HEK293 (cell line): ENCODE data around the gene GSTT2B.
"Not testable (repeated sequence)": the region's sequence is repeated elsewhere in the genome, so short reads cannot be mapped to it uniquely, and the experiment has no call there.

Source experiments
- BCL11A ChIP-seq: fragments of 450-650 bp; formaldehyde crosslinking; IDR thresholded peaks from 2 replicates; pipeline ENCODE4 v1.5.1; 2016; ENCODE audit warnings: low read depth, missing biosample characterization, missing genetic modification characterization
- CTCF ChIP-seq: fragments of 450-650 bp; formaldehyde crosslinking; IDR thresholded peaks from 2 replicates; pipeline ENCODE4 v1.5.1; 2016; ENCODE audit warnings: missing biosample characterization, missing genetic modification characterization
- TRIM28 ChIP-seq: IDR thresholded peaks from 2 replicates; pipeline ENCODE4 v1.6.1; 2011; ENCODE audit warnings: low read length, control low read depth, borderline replicate concordance
- YY1 ChIP-seq: fragments of 450-650 bp; formaldehyde crosslinking; IDR thresholded peaks from 2 replicates; pipeline ENCODE4 v1.5.1; 2018; ENCODE audit warnings: missing biosample characterization, missing genetic modification characterization
- ZBTB11 ChIP-seq: fragments of 450-650 bp; formaldehyde crosslinking; conservative IDR thresholded peaks from 2 replicates; pipeline ENCODE4 v1.5.1; 2016; ENCODE audit warnings: low read depth, missing biosample characterization, missing genetic modification characterization
- ZBTB49 ChIP-seq: fragments of 450-650 bp; formaldehyde crosslinking; IDR thresholded peaks from 2 replicates; pipeline ENCODE4 v1.5.1; 2016; ENCODE audit warnings: missing biosample characterization, missing genetic modification characterization, low read depth
- ZBTB7A ChIP-seq: fragments of 450-650 bp; formaldehyde crosslinking; IDR thresholded peaks from 2 replicates; pipeline ENCODE4 v1.5.1; 2016; ENCODE audit warnings: low read depth, missing biosample characterization, missing genetic modification characterization
- ZNF223 ChIP-seq: fragments of 450-650 bp; formaldehyde crosslinking; IDR thresholded peaks from 2 replicates; pipeline ENCODE4 v1.5.1; 2016; ENCODE audit warnings: missing biosample characterization, missing genetic modification characterization
- ZNF274 ChIP-seq, 2 experiments: fragments of 200-500 bp in 1 of 2; fragments of 450-650 bp in 1 of 2; sonication (Bioruptor generic) in 1 of 2; formaldehyde crosslinking in 1 of 2; IDR thresholded peaks; 2 replicates each; pipeline versions ENCODE4 v1.5.1 to v1.6.1; 2014 to 2016; ENCODE audit warnings: borderline replicate concordance in 1 of 2, inconsistent platforms in 1 of 2, low read length in 1 of 2, missing biosample characterization in 1 of 2, missing genetic modification characterization in 1 of 2
- ZNF785 ChIP-seq: fragments of 450-650 bp; formaldehyde crosslinking; IDR thresholded peaks from 2 replicates; pipeline ENCODE4 v1.5.1; 2016; ENCODE audit warnings: missing biosample characterization, missing genetic modification characterization

GRCh38 chr22:23966568-23966967 is 5.6 kb upstream of the GSTT2B start, which contains the start of gene DDTL:
- not testable (repeated sequence) for TF ChIP-seq ZBTB49 (tag by site-specific recombination); CTCF (tag by site-specific recombination); YY1 (tag by site-specific recombination); ZNF274 (IDR thresholded peaks at IDR 0.05; ENCODE audit: low read length); ZNF274 (tag by site-specific recombination; IDR thresholded peaks at IDR 0.05; ENCODE audit: borderline replicate concordance); TRIM28; BCL11A (tag by site-specific recombination); ZNF785 (tag by site-specific recombination); ZNF223 (tag by site-specific recombination); ZBTB11 (tag by site-specific recombination); ZBTB7A (tag by site-specific recombination)
